Measurements from ENCODE around the gene FRY. TPM values are rescaled to one million over a fixed set of nuclear protein-coding genes. Genes with fewer than 3 reads are reported as not detected.

Gene FRY
- total and polyA plus RNA-seq, 9 of the 15 experiments (the other 6 are each of a cell fraction or from before 2014, with no cell fraction given), result 0.03 to 0.31 (median 0.11) TPM; not detected in 3

GRCh38 chr13:32209652-32210051, 178.1 kb downstream of the FRY start:
- H3K9me1 ChIP-seq (ENCODE audit: control insufficient read depth, insufficient read depth, low read length), result no peaks in the 10 kb centered on the region
- no peaks in the 10 kb centered on the region for H4K20me1 ChIP-seq (replicated peaks; ENCODE audit: control insufficient read depth, insufficient read depth, low read length)
- ChIA-PET CTCF (ENCODE audit: low intra/inter-chr PET ratio) (no interaction called here), POLR2A (no interaction called here)
- TF ChIP-seq SETDB1 (IDR thresholded peaks at IDR 0.05; ENCODE audit: low read length) (no peak), KAT2B (IDR thresholded peaks at IDR 0.05; ENCODE audit: low read depth, low read length) (no peak), MIER1 (IDR thresholded peaks at IDR 0.05; ENCODE audit: low read depth) (no peak), YY1 (IDR thresholded peaks at IDR 0.05; ENCODE audit: borderline replicate concordance in 1 of 3, control insufficient read depth in 1 of 3, extremely low read depth in 1 of 3, insufficient read depth in 3 of 3, insufficient read length in 1 of 3, insufficient replicate concordance in 2 of 3, low read depth in 1 of 3, low read length in 2 of 3) (no peak), THRB (CRISPR knock-in tag; conservative IDR thresholded peaks at IDR 0.05) (no peak), FOXA1 (IDR thresholded peaks at IDR 0.05; ENCODE audit: borderline replicate concordance) (no peak), ZBTB7A (IDR thresholded peaks at IDR 0.05; ENCODE audit: borderline replicate concordance, control insufficient read depth, low read depth, low read length) (no peak)
- no peak for FAIRE-seq
- in situ Hi-C loops (cut with MboI) (no loop called here), intact Hi-C loops (cut with micrococcal nuclease) (no loop called here)
- H3K4me2 ChIP-seq (ENCODE audit: insufficient read depth, low read length), result no peak overlapping the region
- no peak for DNase-seq (ENCODE audit: extremely low read depth in 1 of 4, low spot score in 3 of 4)
- H3K79me2 ChIP-seq (ENCODE audit: control insufficient read depth, insufficient read depth, low read length), result no peaks in the 10 kb centered on the region
- peaks cover 0 to 12% of the 10 kb centered on the region in 2 experiments; a peak in 3 of 5 replicates for H3K27me3 ChIP-seq (ENCODE audit: control insufficient read depth in 2 of 2, insufficient read depth in 2 of 2, low read length in 2 of 2)
- BruUV-seq (replicated peaks), result no TSS peak
- no peaks in the 10 kb centered on the region for H3K4me1 ChIP-seq (replicated peaks in 1 of 2; ENCODE audit: control insufficient read depth in 2 of 2, insufficient read depth in 2 of 2, low read length in 2 of 2)
- no peak for ATAC-seq
- no peak overlapping the region for H3K27ac ChIP-seq (ENCODE audit: extremely low read depth, low read depth, low read length)
- 0% methylated on average over 2 of the region's 2 CpGs for WGBS (ENCODE audit: insufficient coverage, low coverage, missing lambda C conversion rate)
- no peak overlapping the region for H2AFZ ChIP-seq (ENCODE audit: low read depth, low read length)
- no peaks in the 10 kb centered on the region for H3K9me3 ChIP-seq (replicated peaks; ENCODE audit: control insufficient read depth, insufficient read depth, low read depth, low read length)
- H3K4me3 ChIP-seq, result no peak overlapping the region
- H3K36me3 ChIP-seq (ENCODE audit: control insufficient read depth, insufficient read depth, low read length), result no peaks in the 10 kb centered on the region
- no peak overlapping the region for H3K9ac ChIP-seq (ENCODE audit: insufficient read depth in 1 of 2, low read depth in 2 of 2, low read length in 2 of 2)

Data from K562 (cell line).